BLaER1 (cell line): ENCODE measurements around the gene ARID1B.

Experiments
- H3K27ac ChIP-seq: shearing (Covaris generic); formaldehyde crosslinking; 2 replicates; pipeline ENCODE4 v1.8.1; 2022
- H3K27me3 ChIP-seq: shearing (Covaris generic); formaldehyde crosslinking; 2 replicates; pipeline ENCODE4 v1.8.1; 2022
- H3K36me3 ChIP-seq: shearing (Covaris generic); formaldehyde crosslinking; 2 replicates; pipeline ENCODE4 v1.8.1; 2022
- H3K4me1 ChIP-seq: shearing (Covaris generic); formaldehyde crosslinking; 2 replicates; pipeline ENCODE4 v1.8.1; 2022
- H3K4me2 ChIP-seq: shearing (Covaris generic); formaldehyde crosslinking; 2 replicates; pipeline ENCODE4 v1.8.1; 2022
- H3K4me3 ChIP-seq: shearing (Covaris generic); formaldehyde crosslinking; 2 replicates; pipeline ENCODE4 v1.8.1; 2022
- H3K9ac ChIP-seq: shearing (Covaris generic); formaldehyde crosslinking; 2 replicates; pipeline ENCODE4 v1.8.1; 2022
- H3K9me3 ChIP-seq: shearing (Covaris generic); formaldehyde crosslinking; 2 replicates; pipeline ENCODE4 v1.8.1; 2022
- H4K20me1 ChIP-seq: shearing (Covaris generic); formaldehyde crosslinking; 2 replicates; pipeline ENCODE4 v1.8.1; 2022
- Cebpa-rat ChIP-seq: shearing (Covaris generic); IDR thresholded peaks from 2 replicates; pipeline ENCODE4 v1.8.1; 2022

Gene ARID1B

DNA sequence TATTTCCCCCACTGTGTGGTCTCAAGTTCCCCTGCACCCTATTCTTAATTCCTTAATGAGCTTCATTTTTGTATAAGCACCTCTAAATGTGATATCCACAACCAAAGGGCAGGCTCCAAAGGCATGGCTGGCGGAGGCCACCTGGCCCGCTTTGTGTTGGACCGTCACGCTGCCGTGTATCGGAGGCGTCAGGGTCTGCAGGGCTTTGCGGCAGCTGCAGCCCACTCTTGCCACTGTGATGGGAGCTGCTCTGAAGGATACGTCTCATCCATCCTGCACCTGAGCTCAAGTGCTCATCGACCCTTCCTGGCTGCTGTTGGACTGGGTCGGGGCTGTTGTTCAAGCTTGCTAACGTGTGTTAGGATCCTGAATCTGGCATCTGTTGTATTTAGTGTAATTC lies 177.6 kb downstream of the ARID1B start:
- Histone ChIP-seq H3K4me3 (no peak overlapping the region), H3K9ac (no peak overlapping the region), H3K27ac (no peak overlapping the region), H3K9me3 (no peaks in the 10 kb centered on the region), H3K36me3 (peaks cover 15% of the 10 kb centered on the region), H4K20me1 (peaks cover 94% of the 10 kb centered on the region), H3K4me1 (peaks cover 56% of the 10 kb centered on the region), H3K4me2 (peak overlapping the region; percentile 83), H3K27me3 (no peaks in the 10 kb centered on the region)
- TF ChIP-seq Cebpa-rat: no peak

DNA sequence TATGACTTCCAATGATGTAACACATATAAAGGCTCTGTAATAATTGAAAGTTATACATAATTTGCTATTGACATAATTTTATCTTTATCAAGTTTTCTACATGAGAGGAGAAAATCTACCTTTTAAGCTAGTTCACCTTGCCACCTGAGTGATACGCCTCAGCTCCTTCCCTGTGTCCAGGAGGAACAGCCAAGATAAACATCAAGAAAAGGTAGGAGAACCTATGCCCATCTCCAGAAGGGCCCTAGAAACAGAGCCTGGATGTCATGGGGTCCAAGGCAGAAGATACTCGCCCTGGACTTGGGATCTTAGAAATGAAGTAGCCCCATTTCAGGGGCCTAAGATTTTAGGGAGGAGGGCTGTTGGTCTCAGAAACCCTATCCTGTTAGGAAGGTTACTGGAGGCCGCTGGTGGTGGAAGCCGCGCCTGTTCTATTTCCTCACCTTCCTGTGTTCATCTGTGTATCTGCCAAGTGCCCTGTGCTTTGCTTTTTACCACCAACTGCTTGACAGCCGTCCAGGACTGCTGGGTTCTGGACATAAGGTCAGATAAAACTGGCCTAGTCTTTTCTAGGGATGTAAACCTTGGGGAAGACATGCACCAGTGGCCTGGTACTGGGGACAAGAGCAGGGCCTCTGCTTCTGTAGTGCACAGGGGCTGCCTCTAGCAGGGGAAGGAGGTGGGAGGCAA lies 178.5 kb downstream of the ARID1B start:
- Histone ChIP-seq H3K9me3 (no peaks in the 10 kb centered on the region), H3K4me1 (peaks cover 56% of the 10 kb centered on the region), H4K20me1 (peaks cover 97% of the 10 kb centered on the region), H3K4me2 (peak overlapping the region; percentile 83), H3K27me3 (no peaks in the 10 kb centered on the region), H3K4me3 (no peak overlapping the region), H3K27ac (peak overlapping the region; percentile 33; the same call in 1 of the 2 replicates), H3K9ac (0 out of 2 replicates have a peak overlapping the region, but pooled peaks have one; percentile 38), H3K36me3 (peaks cover 15% of the 10 kb centered on the region)
- no peak for TF ChIP-seq Cebpa-rat

DNA sequence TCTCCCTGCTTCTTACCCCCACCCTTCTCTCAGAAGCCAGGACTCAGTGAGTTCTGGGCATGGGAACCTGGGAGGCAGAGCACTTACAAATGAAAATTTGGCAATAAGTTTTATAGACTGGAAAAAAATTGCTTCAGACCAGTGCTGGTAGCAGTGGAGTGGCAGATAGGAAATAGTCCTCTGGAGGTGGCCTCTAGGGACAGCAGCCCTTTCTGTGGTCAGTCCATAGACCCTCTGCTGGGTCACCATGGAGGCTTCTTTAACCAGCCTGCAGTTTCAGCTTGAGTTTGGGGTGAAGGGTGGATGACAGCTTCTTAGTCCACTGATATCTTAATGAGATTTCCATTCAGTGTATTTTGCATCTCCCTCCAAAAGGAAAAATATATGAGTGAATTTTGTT lies 179.1 kb downstream of the ARID1B start:
- Histone ChIP-seq H3K4me3 (no peak overlapping the region), H3K9me3 (peaks cover 1% of the 10 kb centered on the region), H3K9ac (no peak overlapping the region), H3K4me1 (peaks cover 54% of the 10 kb centered on the region), H3K4me2 (peak overlapping the region; percentile 83), H3K36me3 (peaks cover 20% of the 10 kb centered on the region), H4K20me1 (peaks cover 98% of the 10 kb centered on the region), H3K27me3 (no peaks in the 10 kb centered on the region), H3K27ac (peak overlapping the region; percentile 33; the same call in 1 of the 2 replicates)
- no peak for TF ChIP-seq Cebpa-rat

DNA sequence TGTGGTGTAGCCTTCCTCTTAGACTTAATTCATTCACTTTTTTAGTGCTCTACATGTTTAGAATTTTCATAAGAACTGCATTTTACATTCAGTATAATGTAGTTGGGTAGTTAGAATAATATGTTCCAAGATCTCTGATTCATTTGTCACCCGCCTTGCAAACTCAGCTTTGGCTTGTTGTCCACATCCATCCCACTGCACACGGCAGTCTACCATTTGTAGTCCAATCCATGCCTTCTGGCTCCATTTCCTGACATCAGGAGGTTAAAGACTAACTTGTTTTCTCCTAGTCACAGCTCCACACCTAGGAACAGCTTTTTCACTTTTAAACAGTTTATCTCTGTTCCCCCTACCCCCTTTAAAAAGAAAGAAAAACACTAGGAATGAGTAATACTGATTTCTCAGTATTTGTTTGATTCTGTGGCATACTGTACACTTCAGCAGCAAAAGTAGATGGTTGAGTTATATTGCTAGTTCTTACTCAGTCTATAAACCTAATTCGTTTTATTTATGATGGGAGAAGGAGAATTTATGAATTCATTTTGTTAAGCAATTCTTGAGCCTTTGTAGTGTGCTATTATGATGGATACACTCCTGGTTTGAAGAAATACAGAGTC lies 180.9 kb downstream of the ARID1B start:
- H3K9ac ChIP-seq: no peak overlapping the region
- H3K27me3 ChIP-seq: no peaks in the 10 kb centered on the region
- no peak overlapping the region for H3K4me2 ChIP-seq
- peaks cover 5% of the 10 kb centered on the region for H3K9me3 ChIP-seq
- peaks cover 98% of the 10 kb centered on the region for H4K20me1 ChIP-seq
- no peak for TF ChIP-seq Cebpa-rat
- no peak overlapping the region for H3K27ac ChIP-seq
- H3K4me3 ChIP-seq: no peak overlapping the region
- peaks cover 37% of the 10 kb centered on the region for H3K4me1 ChIP-seq
- peaks cover 24% of the 10 kb centered on the region for H3K36me3 ChIP-seq

DNA sequence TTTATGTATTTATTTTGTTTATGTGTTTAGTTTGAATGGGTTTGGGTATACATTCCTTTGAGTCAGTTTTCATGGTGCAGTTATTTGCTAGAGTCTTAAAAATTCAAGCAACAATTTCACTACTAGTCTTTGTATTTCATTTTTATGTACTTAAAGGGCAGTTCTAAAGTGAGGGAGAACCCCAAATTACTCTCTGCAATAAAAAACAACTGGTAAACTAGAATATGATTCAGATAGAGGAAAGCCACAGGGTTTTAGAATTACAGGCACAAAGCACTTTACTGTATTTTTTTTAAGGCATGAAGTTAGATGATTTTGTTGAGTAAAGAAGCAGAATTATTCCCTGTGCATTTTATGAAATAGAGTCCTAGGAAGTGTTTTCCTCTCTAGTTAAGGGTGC lies 183.3 kb downstream of the ARID1B start:
- TF ChIP-seq Cebpa-rat: no peak
- H4K20me1 ChIP-seq: peaks cover 96% of the 10 kb centered on the region
- no peak overlapping the region for H3K4me3 ChIP-seq
- peaks cover 5% of the 10 kb centered on the region for H3K9me3 ChIP-seq
- peaks cover 26% of the 10 kb centered on the region for H3K36me3 ChIP-seq
- peaks cover 17% of the 10 kb centered on the region for H3K4me1 ChIP-seq
- no peak overlapping the region for H3K9ac ChIP-seq
- H3K4me2 ChIP-seq: no peak overlapping the region
- H3K27ac ChIP-seq: no peak overlapping the region
- no peaks in the 10 kb centered on the region for H3K27me3 ChIP-seq

DNA sequence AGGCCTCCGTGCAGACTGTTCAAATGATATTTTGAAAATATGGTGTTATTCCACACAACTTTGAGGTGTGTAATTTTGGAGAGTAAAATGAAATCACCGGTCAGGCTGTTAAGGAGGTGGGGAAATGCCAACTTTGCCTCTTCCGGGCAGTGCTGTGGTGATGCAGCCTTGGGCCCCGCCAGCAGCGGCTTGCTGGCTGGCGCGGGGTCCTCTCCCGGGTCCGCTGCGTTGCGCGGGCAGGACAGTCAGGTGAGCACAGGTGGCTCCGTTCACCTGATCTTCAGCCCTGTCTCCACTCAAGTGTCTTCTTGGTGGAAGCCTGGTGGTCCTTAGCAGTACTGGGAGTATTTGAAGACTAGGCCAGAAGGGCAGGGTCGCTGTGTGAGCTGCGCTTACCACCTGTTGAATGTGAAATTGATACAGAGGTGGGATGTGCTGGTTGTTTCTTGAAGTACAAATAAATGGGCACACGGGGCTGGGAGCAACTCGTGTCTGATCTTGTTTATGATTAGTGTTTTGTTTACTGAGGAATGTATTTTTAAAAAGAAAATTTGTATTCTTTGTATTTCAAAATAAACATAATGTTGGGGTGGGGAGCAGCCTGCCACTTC lies 184.2 kb downstream of the ARID1B start:
- peaks cover 96% of the 10 kb centered on the region for H4K20me1 ChIP-seq
- H3K27me3 ChIP-seq: no peaks in the 10 kb centered on the region
- no peak overlapping the region for H3K9ac ChIP-seq
- no peak overlapping the region for H3K4me3 ChIP-seq
- H3K36me3 ChIP-seq: peaks cover 17% of the 10 kb centered on the region
- peaks cover 8% of the 10 kb centered on the region for H3K4me1 ChIP-seq
- H3K9me3 ChIP-seq: peaks cover 5% of the 10 kb centered on the region
- no peak overlapping the region for H3K4me2 ChIP-seq
- TF ChIP-seq Cebpa-rat: no peak
- no peak overlapping the region for H3K27ac ChIP-seq

DNA sequence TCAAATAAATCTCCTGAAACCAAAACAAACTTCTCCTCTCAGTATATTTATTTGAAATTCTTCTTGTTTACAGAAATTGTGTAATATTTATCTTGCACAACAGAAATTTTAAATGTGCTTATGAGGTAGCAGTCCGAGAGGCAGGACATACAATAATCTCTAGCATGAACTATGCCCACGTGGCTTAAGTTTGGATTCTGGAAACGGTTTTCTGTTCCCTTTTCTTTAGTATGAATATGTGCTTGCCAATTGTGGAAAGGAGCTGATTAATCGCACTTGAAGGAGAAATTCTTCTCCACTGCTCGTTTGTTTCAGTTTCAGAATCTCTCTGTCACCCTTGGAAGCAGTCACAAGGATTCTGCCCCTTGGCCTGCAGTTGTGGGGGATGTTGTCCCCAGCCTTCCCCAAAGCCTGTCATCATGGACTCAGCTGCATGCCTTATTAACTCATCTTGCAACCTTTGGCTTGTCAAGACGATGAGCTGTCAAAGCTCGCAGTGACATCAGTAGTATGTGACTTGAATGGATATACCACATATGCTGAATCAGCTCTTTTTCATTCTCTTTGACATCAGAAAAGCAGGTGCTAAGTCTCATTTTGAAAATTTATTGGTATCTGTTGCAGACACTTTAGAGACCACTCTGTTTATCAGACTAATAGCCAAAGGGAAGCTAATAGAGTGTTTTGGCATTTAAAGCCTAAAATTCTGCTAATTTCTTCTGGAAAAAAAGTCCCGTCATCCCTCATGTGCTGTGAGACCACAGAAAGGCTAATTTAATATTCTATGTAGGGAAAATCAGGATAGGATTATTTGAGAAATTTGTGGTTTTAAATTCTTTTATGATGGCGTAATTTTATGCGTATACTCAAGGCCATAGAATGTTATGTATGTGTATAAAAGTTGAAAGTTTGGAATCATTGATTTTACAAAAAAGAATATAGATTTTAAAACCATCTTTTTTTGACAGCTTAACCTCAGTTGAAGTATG lies 186.8 kb downstream of the ARID1B start:
- no peak overlapping the region for H3K4me2 ChIP-seq
- TF ChIP-seq Cebpa-rat: no peak
- H3K9ac ChIP-seq: no peak overlapping the region

DNA sequence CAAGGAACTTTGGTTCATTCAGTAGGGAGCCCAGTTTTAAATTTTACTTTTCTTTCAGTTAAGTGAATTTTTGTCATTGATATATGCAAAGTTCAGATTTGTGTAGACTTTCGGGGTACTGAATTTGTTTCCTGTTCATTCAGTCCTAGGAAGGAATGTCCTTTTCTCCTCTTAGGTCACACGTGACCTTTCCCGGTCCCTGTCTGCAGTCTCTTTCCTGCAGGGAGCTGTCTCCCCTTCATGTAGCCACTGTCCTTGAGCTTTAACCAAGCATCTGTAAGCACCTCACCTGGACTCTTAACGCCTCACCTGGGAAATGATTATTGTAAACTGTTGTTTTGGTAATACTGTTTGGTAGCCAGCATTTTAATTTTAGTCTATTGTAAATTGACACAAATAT lies 190.7 kb downstream of the ARID1B start:
- H3K4me1 ChIP-seq: peaks cover 38% of the 10 kb centered on the region
- no peak overlapping the region for H3K4me2 ChIP-seq
- H3K4me3 ChIP-seq: no peak overlapping the region
- 0 out of 2 replicates have a peak, but pooled peaks cover 4% of the 10 kb centered on the region for H3K36me3 ChIP-seq
- no peaks in the 10 kb centered on the region for H3K27me3 ChIP-seq
- no peak for TF ChIP-seq Cebpa-rat
- no peak overlapping the region for H3K9ac ChIP-seq
- no peak overlapping the region for H3K27ac ChIP-seq
- no peaks in the 10 kb centered on the region for H3K9me3 ChIP-seq
- H4K20me1 ChIP-seq: peaks cover 97% of the 10 kb centered on the region

More for the DNA sequence above, 186.8 kb downstream of the ARID1B start:
- no peaks in the 10 kb centered on the region for H3K27me3 ChIP-seq
- no peak overlapping the region for H3K4me3 ChIP-seq
- peaks cover 13% of the 10 kb centered on the region for H3K36me3 ChIP-seq
- peaks cover 5% of the 10 kb centered on the region for H3K9me3 ChIP-seq
- H4K20me1 ChIP-seq: peaks cover 96% of the 10 kb centered on the region
- H3K27ac ChIP-seq: no peak overlapping the region
- peaks cover 11% of the 10 kb centered on the region; the same call in 1 of the 2 replicates for H3K4me1 ChIP-seq

DNA sequence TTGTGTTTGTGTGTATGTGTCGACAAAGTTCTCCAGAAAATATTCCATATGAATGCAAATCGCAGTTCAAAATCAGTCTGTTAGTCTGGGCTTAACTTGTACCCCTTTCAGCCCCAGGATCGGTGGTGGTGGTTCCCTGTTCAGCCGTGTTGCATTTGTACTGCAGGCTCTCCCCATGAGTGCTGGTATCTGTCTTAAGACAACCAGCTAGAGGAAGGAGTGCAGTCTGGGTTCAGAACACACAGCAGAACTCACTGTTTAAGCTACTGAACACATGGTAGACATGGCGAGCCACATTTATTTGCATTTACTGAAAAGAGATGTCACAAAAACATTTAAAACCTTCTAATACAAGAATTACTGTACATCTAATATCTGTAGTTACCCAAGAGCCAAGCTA lies 192.1 kb downstream of the ARID1B start:
- H3K4me2 ChIP-seq: no peak overlapping the region
- no peak overlapping the region for H3K9ac ChIP-seq
- H3K27ac ChIP-seq: no peak overlapping the region
- H4K20me1 ChIP-seq: peaks cover 100% of the 10 kb centered on the region
- peaks cover 47% of the 10 kb centered on the region for H3K4me1 ChIP-seq
- no peaks in the 10 kb centered on the region for H3K27me3 ChIP-seq
- TF ChIP-seq Cebpa-rat: no peak
- H3K9me3 ChIP-seq: no peaks in the 10 kb centered on the region
- no peak overlapping the region for H3K4me3 ChIP-seq
- no peaks in the 10 kb centered on the region for H3K36me3 ChIP-seq
